ENCODE measurements around the gene BCKDHB.

Gene BCKDHB

GRCh38 chr6:80329496-80329895, 223.0 kb downstream of the BCKDHB start:
- no peak for TF ChIP-seq CTCF (IDR thresholded peaks at IDR 0.05; ENCODE audit: low read depth, low read length)

GRCh38 chr6:80330961-80331360, 224.5 kb downstream of the BCKDHB start:
- no peak for DNase-seq (ENCODE audit: low read depth in 2 of 2)
- no peak for TF ChIP-seq CTCF (IDR thresholded peaks at IDR 0.05; ENCODE audit: low read depth, low read length)
- H3K4me3 ChIP-seq (replicated peaks in 1 of 2; ENCODE audit: low read depth in 2 of 2, low read length in 2 of 2): no peak overlapping the region

More at GRCh38 chr6:80329496-80329895, 223.0 kb downstream of the BCKDHB start:
- no peak for DNase-seq (ENCODE audit: low read depth in 2 of 2)
- no peak overlapping the region for H3K4me3 ChIP-seq (replicated peaks in 1 of 2; ENCODE audit: low read depth in 2 of 2, low read length in 2 of 2)

- DNase-seq (ENCODE audit: low read depth in 2 of 2): no peak
- TF ChIP-seq CTCF (IDR thresholded peaks at IDR 0.05; ENCODE audit: low read depth, low read length): no peak
- no peak overlapping the region for H3K4me3 ChIP-seq (replicated peaks in 1 of 2; ENCODE audit: low read depth in 2 of 2, low read length in 2 of 2)
These were observed 225.1 kb downstream of the BCKDHB start for GRCh38 chr6:80331522-80331921.

- DNase-seq (ENCODE audit: low read depth in 2 of 2): no peak
- no peak for TF ChIP-seq CTCF (IDR thresholded peaks at IDR 0.05; ENCODE audit: low read depth, low read length)
- no peak overlapping the region for H3K4me3 ChIP-seq (replicated peaks in 1 of 2; ENCODE audit: low read depth in 2 of 2, low read length in 2 of 2)
These were observed 225.5 kb downstream of the BCKDHB start for GRCh38 chr6:80331974-80332373.

GRCh38 chr6:80333342-80333741, 226.9 kb downstream of the BCKDHB start:
- DNase-seq (ENCODE audit: low read depth in 2 of 2): no peak
- TF ChIP-seq CTCF (IDR thresholded peaks at IDR 0.05; ENCODE audit: low read depth, low read length): no peak
- no peak overlapping the region for H3K4me3 ChIP-seq (replicated peaks in 1 of 2; ENCODE audit: low read depth in 2 of 2, low read length in 2 of 2)

DNA sequence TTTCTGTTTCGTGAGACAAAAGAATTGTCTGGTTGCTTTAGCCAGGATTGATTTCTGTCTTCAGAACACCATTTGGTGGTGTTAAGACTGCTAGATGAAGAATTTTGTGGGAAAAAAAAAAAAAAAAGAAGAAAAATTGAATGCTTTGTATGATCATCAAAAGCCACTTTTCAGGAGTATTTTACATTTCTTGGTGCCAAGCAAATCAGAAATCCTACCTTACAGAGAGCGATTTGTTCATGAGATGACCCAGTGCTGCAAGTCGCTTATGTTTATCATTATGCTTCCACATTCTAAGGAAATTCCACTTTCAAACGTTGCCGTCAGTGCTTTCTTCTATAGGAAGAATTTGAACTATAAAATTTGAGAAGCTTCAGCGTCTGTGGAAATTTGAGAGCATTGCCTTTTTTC, 228.7 kb downstream of the BCKDHB start:
- peak; percentile 29 to 30 for DNase-seq (ENCODE audit: low read depth in 2 of 2)
- TF ChIP-seq CTCF (IDR thresholded peaks at IDR 0.05; ENCODE audit: low read depth, low read length): no peak
- H3K4me3 ChIP-seq (replicated peaks in 1 of 2; ENCODE audit: low read depth in 2 of 2, low read length in 2 of 2): peak overlapping the region; percentile 11 to 21

DNA sequence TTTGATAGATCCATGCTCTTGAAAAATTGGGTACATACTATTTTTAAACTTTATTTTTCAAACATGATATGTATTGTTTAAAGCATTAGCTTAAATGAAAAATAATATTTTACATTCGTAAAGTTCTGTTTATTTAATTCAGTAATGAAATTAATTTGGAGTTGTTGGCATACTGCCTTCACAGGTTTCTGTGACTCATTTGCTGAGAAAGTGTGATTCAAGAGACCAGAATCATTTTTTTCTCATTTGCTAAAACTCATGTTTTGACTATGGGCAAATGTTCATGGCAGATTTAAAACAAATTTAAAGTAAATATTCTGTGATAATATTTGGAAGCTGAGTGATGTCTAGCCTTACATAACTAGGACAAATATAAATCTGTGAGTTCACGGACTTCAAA, 230.4 kb downstream of the BCKDHB start:
- TF ChIP-seq CTCF (IDR thresholded peaks at IDR 0.05; ENCODE audit: low read depth, low read length): no peak
- peak in 1 of 2 donors; percentile 36 for DNase-seq (ENCODE audit: low read depth in 2 of 2)
- no peak overlapping the region for H3K4me3 ChIP-seq (replicated peaks in 1 of 2; ENCODE audit: low read depth in 2 of 2, low read length in 2 of 2)

All from cardiac fibroblast (primary cell).